ENCODE data around the gene TIMM21.
A peak's percentile ranks its signal among the peaks of the same experiment; 100 is the strongest.

The TIMM21 gene

GRCh38 chr18:74147779-74148542 lies at the start of gene TIMM21, which contains the start of gene FBXO15:
TSS of gene TIMM21 (plus strand) at chr18:74148523. CDS start at chr18:74148809, 286 bp downstream.
TSS of gene FBXO15 (minus strand) at chr18:74147834. CDS start at chr18:74147785, 49 bp downstream.
- DNase-seq (ENCODE audit: low read depth in 2 of 2, low spot score in 1 of 2) = peak; percentile 89 to 93

- no peak for DNase-seq (ENCODE audit: low read depth in 2 of 2, low spot score in 1 of 2)
Measured at GRCh38 chr18:74108460-74108859, 39.9 kb upstream of the TIMM21 start.

- no peak for DNase-seq (ENCODE audit: low read depth in 2 of 2, low spot score in 1 of 2)
Measured at GRCh38 chr18:74110149-74110548, 38.2 kb upstream of the TIMM21 start.

GRCh38 chr18:74110976-74111375 lies 37.3 kb upstream of the TIMM21 start:
- no peak for DNase-seq (ENCODE audit: low read depth in 2 of 2, low spot score in 1 of 2)

- DNase-seq (ENCODE audit: low read depth in 2 of 2, low spot score in 1 of 2) = no peak
Measured at GRCh38 chr18:74113711-74114110, 34.6 kb upstream of the TIMM21 start.

- no peak for DNase-seq (ENCODE audit: low read depth in 2 of 2, low spot score in 1 of 2)
Measured at GRCh38 chr18:74114116-74114515, 34.2 kb upstream of the TIMM21 start.

- DNase-seq (ENCODE audit: low read depth in 2 of 2, low spot score in 1 of 2) = no peak
Measured at GRCh38 chr18:74115046-74115445, 33.3 kb upstream of the TIMM21 start.

GRCh38 chr18:74116633-74117554 lies 31.4 kb upstream of the TIMM21 start:
- no peak for DNase-seq (ENCODE audit: low read depth in 2 of 2, low spot score in 1 of 2)

GRCh38 chr18:74123200-74123599 lies 25.1 kb upstream of the TIMM21 start:
- DNase-seq (ENCODE audit: low read depth in 2 of 2, low spot score in 1 of 2) = no peak

GRCh38 chr18:74124642-74125041 lies 23.7 kb upstream of the TIMM21 start:
- no peak for DNase-seq (ENCODE audit: low read depth in 2 of 2, low spot score in 1 of 2)

GRCh38 chr18:74126684-74127655 lies 21.4 kb upstream of the TIMM21 start:
- DNase-seq (ENCODE audit: low read depth in 2 of 2, low spot score in 1 of 2) = no peak

- DNase-seq (ENCODE audit: low read depth in 2 of 2, low spot score in 1 of 2) = no peak
Measured at GRCh38 chr18:74128159-74128558, 20.2 kb upstream of the TIMM21 start.

- no peak for DNase-seq (ENCODE audit: low read depth in 2 of 2, low spot score in 1 of 2)
Measured at GRCh38 chr18:74131124-74131523, 17.2 kb upstream of the TIMM21 start.

- DNase-seq (ENCODE audit: low read depth in 2 of 2, low spot score in 1 of 2) = no peak
Measured at GRCh38 chr18:74132201-74132600, 16.1 kb upstream of the TIMM21 start.

- no peak for DNase-seq (ENCODE audit: low read depth in 2 of 2, low spot score in 1 of 2)
Measured at GRCh38 chr18:74137920-74138538, 10.3 kb upstream of the TIMM21 start.

- DNase-seq (ENCODE audit: low read depth in 2 of 2, low spot score in 1 of 2) = no peak
Measured at GRCh38 chr18:74139411-74139810, 8.9 kb upstream of the TIMM21 start.

- no peak for DNase-seq (ENCODE audit: low read depth in 2 of 2, low spot score in 1 of 2)
Measured at GRCh38 chr18:74139888-74140287, 8.4 kb upstream of the TIMM21 start.

- no peak for DNase-seq (ENCODE audit: low read depth in 2 of 2, low spot score in 1 of 2)
Measured at GRCh38 chr18:74140582-74140981, 7.7 kb upstream of the TIMM21 start.

GRCh38 chr18:74141667-74142066 lies 6.7 kb upstream of the TIMM21 start:
- no peak for DNase-seq (ENCODE audit: low read depth in 2 of 2, low spot score in 1 of 2)

- DNase-seq (ENCODE audit: low read depth in 2 of 2, low spot score in 1 of 2) = no peak
Measured at GRCh38 chr18:74142252-74142651, 6.1 kb upstream of the TIMM21 start.
